HK-2 (cell line): ENCODE measurements around the gene STAG2.

ENCODE experiments used
- DNase-seq: peaks from one replicate; pipeline ENCODE4 v3.0.0-alpha.2; 2018; ENCODE audit not compliant: unreplicated experiment

STAG2 gene

GRCh38 chrX:123975180-123975579, 13.7 kb downstream of the STAG2 start:
- DNase-seq = no peak

- DNase-seq = no peak
Measured at GRCh38 chrX:123976706-123977316, 15.3 kb downstream of the STAG2 start.

- DNase-seq = no peak
Measured at GRCh38 chrX:123983240-123983639, 21.7 kb downstream of the STAG2 start.

GRCh38 chrX:123986377-123986776, 24.9 kb downstream of the STAG2 start:
- DNase-seq = no peak

- DNase-seq = no peak
Measured at GRCh38 chrX:123988423-123989111, 27.1 kb downstream of the STAG2 start.

- DNase-seq = no peak
Measured at GRCh38 chrX:123989235-123989634, 27.7 kb downstream of the STAG2 start.

- no peak for DNase-seq
Measured at GRCh38 chrX:123990169-123990568, 28.7 kb downstream of the STAG2 start.

GRCh38 chrX:123990602-123991001, 29.1 kb downstream of the STAG2 start:
- DNase-seq = no peak

- DNase-seq = peak; percentile 6
Measured at GRCh38 chrX:123993326-123993725, 31.8 kb downstream of the STAG2 start.

GRCh38 chrX:123993904-123994635, 32.6 kb downstream of the STAG2 start:
- no peak for DNase-seq

- no peak for DNase-seq
Measured at GRCh38 chrX:123994730-123995129, 33.2 kb downstream of the STAG2 start.

GRCh38 chrX:124001581-124001980, 40.1 kb downstream of the STAG2 start:
- DNase-seq = no peak

- DNase-seq = no peak
Measured at GRCh38 chrX:124005228-124005627, 43.7 kb downstream of the STAG2 start.

- DNase-seq = no peak
Measured at GRCh38 chrX:124010157-124010556, 48.7 kb downstream of the STAG2 start.

GRCh38 chrX:124010566-124010965, 49.1 kb downstream of the STAG2 start:
- no peak for DNase-seq

GRCh38 chrX:124015721-124016120, 54.2 kb downstream of the STAG2 start:
- DNase-seq = no peak

- no peak for DNase-seq
Measured at GRCh38 chrX:124016825-124017224, 55.3 kb downstream of the STAG2 start.

GRCh38 chrX:124018023-124018422, 56.5 kb downstream of the STAG2 start:
- DNase-seq = no peak

- DNase-seq = no peak
Measured at GRCh38 chrX:124023838-124024238, 62.3 kb downstream of the STAG2 start.

GRCh38 chrX:124026529-124026928, 65.0 kb downstream of the STAG2 start:
- DNase-seq = no peak

GRCh38 chrX:124028182-124028581, 66.7 kb downstream of the STAG2 start:
- no peak for DNase-seq

GRCh38 chrX:124030520-124030919, 69.0 kb downstream of the STAG2 start:
- no peak for DNase-seq

- no peak for DNase-seq
Measured at GRCh38 chrX:124033821-124034220, 72.3 kb downstream of the STAG2 start.
